Nucleus accumbens (tissue), 56 donors: ENCODE measurements around the gene TBL3.
A peak's percentile ranks its signal among the peaks of the same experiment; 100 is the strongest.
"Not testable (repeated sequence)": the region's sequence is repeated elsewhere in the genome, so short reads cannot be mapped to it uniquely, and the experiment has no call there.

Experiments used
- DNase-seq, 56 donors: peaks; one replicate each; lab custom pipeline; 2025; lab: John Stamatoyannopoulos, UW

Gene TBL3

DNA sequence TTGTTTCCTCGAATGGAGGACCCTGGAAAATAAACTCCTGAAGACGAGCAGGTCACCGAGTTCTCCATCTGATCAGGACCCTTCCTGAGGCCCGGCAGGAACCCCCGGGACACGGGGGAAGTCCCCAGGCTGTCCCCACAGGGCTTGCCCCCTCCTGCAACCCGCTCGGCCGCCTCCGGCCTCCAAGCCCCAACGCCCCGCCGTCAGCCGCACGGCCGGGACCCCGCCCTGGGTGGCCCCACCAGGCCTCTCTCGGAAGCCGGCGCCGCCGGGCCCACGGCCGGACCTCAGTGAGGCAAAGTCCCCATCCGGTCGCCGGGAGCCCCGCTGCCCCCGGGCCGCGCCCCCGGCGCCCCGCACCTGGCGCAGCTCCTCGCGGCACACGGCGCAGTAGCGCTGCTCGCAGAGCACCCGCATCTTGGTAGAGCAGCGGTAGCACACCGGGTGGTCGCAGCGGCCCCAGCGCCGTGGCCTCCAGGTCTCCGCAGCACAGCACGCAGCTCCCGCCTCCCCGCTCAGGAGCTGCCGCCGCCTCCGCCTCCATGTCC is 37.4 kb downstream of the TBL3 start:
- DNase-seq = peak in 1 of 56 donors; percentile 28

- DNase-seq = peak in 54 of 56 donors; percentile 19 to 86 (median 68)
Observed at GRCh38 chr16:2009791-2010510, 38.1 kb downstream of the TBL3 start, which contains the start of gene ZNF598. TSS of gene ZNF598 (minus strand) at chr16:2009821.

GRCh38 chr16:2011726-2012125 is 39.9 kb downstream of the TBL3 start:
- not testable (repeated sequence) for DNase-seq

GRCh38 chr16:2013527-2013926 is 41.7 kb downstream of the TBL3 start:
- no peak for DNase-seq

DNA sequence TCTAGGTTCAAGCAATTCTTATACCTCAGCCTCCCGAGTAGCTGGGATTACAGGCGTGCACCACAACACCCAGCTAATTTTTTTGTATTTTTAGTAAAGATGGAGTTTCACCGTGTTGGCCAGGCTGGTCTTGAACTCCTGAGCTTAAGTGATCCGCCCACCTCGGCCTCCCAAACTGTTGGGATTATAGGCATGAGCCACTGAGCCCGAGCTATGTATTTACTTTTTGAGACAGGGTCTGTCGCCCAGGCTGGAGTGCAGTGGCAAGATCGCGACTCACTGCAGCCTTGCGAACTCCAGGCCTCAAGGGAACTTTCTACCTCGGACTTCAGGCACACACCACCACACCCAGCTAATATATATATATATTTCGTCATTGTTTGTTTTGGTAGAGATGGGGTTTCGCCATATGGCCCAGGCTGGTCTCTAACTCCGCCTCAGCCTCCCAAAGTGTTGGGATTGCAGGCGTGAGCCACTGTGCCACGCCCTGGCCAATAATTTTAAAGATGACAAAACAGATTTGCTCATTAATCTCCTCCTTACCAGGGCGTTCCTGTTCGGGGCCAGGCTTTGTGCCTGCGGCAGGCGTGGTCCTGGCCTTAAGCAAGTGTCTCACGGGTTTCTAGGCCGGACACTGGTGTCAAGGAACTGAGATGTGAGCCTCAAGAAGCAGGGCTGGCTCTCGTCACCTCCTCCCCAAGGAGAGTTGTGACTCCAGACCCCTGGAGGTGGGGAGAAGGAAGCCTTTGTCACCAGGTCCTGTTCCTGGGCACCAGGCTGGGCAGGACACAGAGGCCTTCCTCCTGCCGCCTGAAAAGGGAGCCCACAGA is 43.5 kb downstream of the TBL3 start:
- no peak for DNase-seq

DNA sequence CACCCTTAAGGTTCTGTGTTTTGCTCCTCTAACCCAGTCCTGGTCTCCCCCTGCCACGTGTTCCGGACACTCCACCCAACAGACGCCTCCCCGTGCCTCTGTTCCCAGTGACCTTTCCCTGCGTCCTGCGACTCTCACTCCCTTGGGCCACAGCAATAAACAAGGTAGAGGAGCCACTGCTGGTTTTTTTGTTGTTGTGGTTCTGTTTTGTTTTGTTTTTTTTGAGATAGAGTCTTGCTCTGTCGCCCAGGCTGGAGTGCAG is 44.0 kb downstream of the TBL3 start:
- DNase-seq = no peak

GRCh38 chr16:2016407-2016922 is 44.6 kb downstream of the TBL3 start:
- no peak for DNase-seq

- DNase-seq = no peak
Observed at GRCh38 chr16:2019518-2019920, 47.7 kb downstream of the TBL3 start, which contains the start of gene NPW. TSS of gene NPW (plus strand) at chr16:2019785.

DNA sequence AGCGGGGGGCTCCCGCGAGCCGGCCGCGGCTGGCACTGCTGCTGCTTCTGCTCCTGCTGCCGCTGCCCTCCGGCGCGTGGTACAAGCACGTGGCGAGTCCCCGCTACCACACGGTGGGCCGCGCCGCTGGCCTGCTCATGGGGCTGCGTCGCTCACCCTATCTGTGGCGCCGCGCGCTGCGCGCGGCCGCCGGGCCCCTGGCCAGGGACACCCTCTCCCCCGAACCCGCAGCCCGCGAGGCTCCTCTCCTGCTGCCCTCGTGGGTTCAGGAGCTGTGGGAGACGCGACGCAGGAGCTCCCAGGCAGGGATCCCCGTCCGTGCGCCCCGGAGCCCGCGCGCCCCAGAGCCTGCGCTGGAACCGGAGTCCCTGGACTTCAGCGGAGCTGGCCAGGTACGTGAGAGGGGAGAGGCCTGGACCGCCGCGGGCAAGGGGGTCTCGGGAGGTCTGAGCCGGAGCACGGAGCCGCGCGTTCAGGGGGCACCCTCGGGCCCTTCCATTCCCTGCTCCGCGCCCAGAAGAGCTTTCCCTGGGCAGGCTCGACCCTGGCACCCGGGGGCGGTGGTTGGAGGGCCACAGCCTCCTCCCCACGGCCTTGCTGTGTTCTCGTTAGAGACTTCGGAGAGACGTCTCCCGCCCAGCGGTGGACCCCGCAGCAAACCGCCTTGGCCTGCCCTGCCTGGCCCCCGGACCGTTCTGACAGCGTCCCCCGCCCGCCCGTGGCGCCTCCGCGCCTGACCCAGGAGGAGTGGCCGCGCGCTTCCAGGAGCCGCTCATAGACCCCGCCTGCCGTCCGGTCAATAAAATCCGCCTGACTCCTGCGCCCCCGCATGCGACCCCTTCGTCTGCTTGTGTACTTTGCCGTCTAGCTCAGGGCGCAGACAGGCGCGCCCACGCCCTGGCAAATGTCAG is 48.3 kb downstream of the TBL3 start:
- DNase-seq = no peak

DNA sequence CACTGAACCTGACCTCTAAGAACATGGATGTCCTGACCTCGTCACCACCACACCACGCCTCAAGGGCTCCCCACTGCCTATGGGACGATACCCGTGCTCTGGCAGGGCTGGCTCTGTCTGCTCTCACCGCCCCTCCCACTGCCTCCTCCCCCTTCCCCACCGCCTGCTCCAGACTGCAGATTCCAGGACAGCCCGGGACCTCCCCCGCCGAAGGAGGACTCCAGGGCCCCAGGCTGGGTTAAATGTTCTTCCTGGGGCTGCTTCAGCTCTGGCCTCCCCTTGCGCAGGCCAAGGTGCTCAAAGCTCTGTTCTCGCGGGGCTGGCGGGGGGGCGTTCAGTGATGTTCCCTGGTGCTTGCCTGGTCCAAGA is 50.9 kb downstream of the TBL3 start:
- no peak for DNase-seq

GRCh38 chr16:2023092-2024031 is 51.5 kb downstream of the TBL3 start:
- DNase-seq = peak in 55 of 56 donors; percentile 33 to 97 (median 83)

DNA sequence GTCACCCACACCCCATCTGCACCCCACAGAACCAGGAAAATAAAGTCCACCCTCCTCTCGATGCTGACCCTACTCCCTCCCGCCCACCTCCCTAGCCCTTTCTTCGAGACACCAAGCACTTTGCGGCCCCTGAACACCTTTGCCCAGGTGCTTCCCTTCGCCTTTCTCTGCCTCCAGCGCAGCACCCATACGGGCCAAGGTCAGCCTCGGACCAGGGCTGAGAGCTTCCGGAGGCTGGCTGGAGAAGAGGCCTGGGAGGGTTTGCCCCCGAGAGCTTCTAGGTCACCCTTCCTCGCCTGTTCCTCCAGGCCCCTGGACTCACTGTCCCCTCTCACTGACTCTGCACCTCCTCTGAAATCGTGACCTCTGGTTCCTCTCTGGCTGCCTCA is 52.2 kb downstream of the TBL3 start:
- DNase-seq = no peak

DNA sequence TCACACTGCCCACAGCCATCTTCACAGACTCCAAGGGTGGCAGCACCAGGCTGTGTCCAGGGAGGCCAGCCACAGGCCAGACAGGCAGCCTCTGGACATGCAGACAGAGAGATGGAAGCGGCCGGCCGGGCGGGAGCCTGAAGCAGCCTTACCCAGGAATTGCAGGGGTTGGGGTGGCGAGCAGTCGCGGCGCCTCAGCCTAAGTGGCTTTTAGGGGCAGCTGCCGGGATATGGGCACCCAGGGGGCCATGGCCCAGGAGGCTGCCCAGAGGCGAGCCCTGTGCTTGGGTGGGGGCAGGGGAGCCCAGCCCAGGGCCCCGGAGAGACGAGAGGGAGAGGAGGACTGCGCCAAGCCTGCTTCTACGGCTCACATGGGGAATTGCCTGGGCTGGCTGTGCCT is 53.4 kb downstream of the TBL3 start:
- no peak for DNase-seq

- no peak for DNase-seq
Observed at GRCh38 chr16:2025878-2026460, 54.1 kb downstream of the TBL3 start.

GRCh38 chr16:2026461-2027023 is 54.7 kb downstream of the TBL3 start, which contains the start of gene NHERF2:
TSS of gene NHERF2 (plus strand) at chr16:2026902. CDS start at chr16:2027006, 104 bp downstream.
- DNase-seq = peak in 10 of 56 donors; percentile 4 to 58 (median 20)

DNA sequence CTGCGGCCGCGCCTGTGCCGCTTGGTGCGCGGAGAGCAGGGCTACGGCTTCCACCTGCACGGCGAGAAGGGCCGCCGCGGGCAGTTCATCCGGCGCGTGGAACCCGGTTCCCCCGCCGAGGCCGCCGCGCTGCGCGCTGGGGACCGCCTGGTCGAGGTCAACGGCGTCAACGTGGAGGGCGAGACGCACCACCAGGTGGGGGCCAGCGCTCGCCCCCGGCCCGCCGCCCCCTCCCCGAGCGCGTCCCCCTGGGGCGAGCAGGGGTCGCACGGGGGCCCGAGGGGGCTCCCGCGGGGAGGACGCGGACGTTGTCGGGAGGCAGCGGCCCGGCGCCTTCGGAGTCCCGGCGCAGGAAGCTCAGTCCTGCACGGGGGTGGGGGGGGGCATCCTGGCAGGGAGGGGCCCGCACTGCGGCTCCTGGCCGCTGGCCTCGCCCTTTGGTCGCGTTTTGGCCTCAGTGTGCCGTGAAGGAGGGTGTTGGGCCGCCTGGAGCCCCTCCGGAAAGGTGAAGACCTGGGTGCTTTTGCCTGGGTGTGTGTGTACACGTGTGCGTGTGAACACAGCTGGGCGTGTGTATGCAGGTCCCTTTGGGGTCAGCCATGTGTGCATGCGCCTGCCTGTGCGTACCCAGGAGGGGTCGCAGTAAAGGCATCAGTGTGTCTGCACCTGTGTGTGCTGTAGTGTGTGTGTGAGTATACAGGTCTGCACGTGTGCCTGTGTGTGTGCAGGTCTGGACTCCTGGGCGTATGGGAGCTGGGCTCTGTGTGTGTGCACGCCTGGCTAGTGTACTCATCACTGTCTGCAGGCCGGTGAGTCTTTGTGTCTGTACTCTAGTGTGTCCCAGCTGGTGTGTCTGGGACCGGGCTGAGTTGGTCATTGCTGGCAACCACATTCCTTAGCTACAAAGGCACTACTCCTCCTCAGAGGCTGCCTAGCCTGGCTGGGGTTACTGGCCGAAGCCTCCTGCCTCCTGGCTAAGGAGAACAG is 55.5 kb downstream of the TBL3 start:
- no peak for DNase-seq

GRCh38 chr16:2028146-2028545 is 56.3 kb downstream of the TBL3 start:
- no peak for DNase-seq
